T-helper 17 cell (primary cell): ENCODE measurements around the gene TCFL5. TPM values are rescaled to one million over a fixed set of nuclear protein-coding genes. Genes with fewer than 3 reads are reported as not detected.

Experiments used
- ATAC-seq: fragments of 150-1000 bp; cut with Tn5 transposase; 2 replicates; pipeline ENCODE4 v1.10.0; 2021; ENCODE audit warnings: mild to moderate bottlenecking, moderate library complexity
- DNase-seq, 3 donors: peaks; one replicate each; pipeline versions ENCODE4 v3.0.0 to v3.0.0-alpha.2; 2020 to 2021
- H3K9me3 ChIP-seq: one replicate; pipeline ENCODE4 v1.7.0; 2013; ENCODE audit warnings: low read length, mild to moderate bottlenecking; ENCODE audit not compliant: control insufficient read depth, poor library complexity, severe bottlenecking
- H3K27ac Mint-ChIP-seq: one replicate; pipeline ENCODE4 v1.8.0; 2022; ENCODE audit warnings: mild to moderate bottlenecking, moderate library complexity, mixed read lengths
- H3K27me3 Mint-ChIP-seq: one replicate; pipeline ENCODE4 v1.8.0; 2022; ENCODE audit warnings: mixed read lengths
- H3K36me3 Mint-ChIP-seq: one replicate; pipeline ENCODE4 v1.8.0; 2022; ENCODE audit warnings: low read depth, mixed read lengths
- H3K4me1 Mint-ChIP-seq: one replicate; pipeline ENCODE4 v1.8.0; 2022; ENCODE audit warnings: mild to moderate bottlenecking, mixed read lengths
- H3K4me3 Mint-ChIP-seq: one replicate; pipeline ENCODE4 v1.8.0; 2022; ENCODE audit warnings: mild to moderate bottlenecking, moderate library complexity, mixed read lengths
- total RNA-seq, 4 donors: library from RNA in 2 of 4; stranded (reverse) in 2 of 4; gene quantifications; one replicate each; pipeline ENCODE4 v1.2.3 and lab custom pipeline; 2022 to 2026

Gene TCFL5
- total RNA-seq, 2 donors from 2014 or later: 4.4 to 5.0 TPM

GRCh38 chr20:62828511-62829230 lies 33.0 kb downstream of the TCFL5 start:
- DNase-seq (no peak), ATAC-seq (no peak)
- H3K27ac Mint-ChIP-seq: no peak overlapping the region
- peaks cover 2% of the 10 kb centered on the region for H3K4me1 Mint-ChIP-seq
- H3K27me3 Mint-ChIP-seq: no peaks in the 10 kb centered on the region
- H3K4me3 Mint-ChIP-seq: no peak overlapping the region
- no peaks in the 10 kb centered on the region for H3K36me3 Mint-ChIP-seq
- no peaks in the 10 kb centered on the region for H3K9me3 ChIP-seq

- Mint-ChIP-seq H3K27ac (no peak overlapping the region), H3K36me3 (no peaks in the 10 kb centered on the region), H3K27me3 (no peaks in the 10 kb centered on the region), H3K4me1 (peaks cover 2% of the 10 kb centered on the region), H3K4me3 (no peak overlapping the region)
- DNase-seq: no peak
- H3K9me3 ChIP-seq: no peaks in the 10 kb centered on the region
- ATAC-seq: no peak
Measured at GRCh38 chr20:62828051-62828450, 33.6 kb downstream of the TCFL5 start.

GRCh38 chr20:62827311-62828038 lies 34.1 kb downstream of the TCFL5 start:
- DNase-seq: no peak
- no peaks in the 10 kb centered on the region for H3K27me3 Mint-ChIP-seq
- no peak overlapping the region for H3K27ac Mint-ChIP-seq
- ATAC-seq: no peak
- H3K36me3 Mint-ChIP-seq: no peaks in the 10 kb centered on the region
- H3K4me1 Mint-ChIP-seq: peaks cover 6% of the 10 kb centered on the region
- no peak overlapping the region for H3K4me3 Mint-ChIP-seq
- no peaks in the 10 kb centered on the region for H3K9me3 ChIP-seq

GRCh38 chr20:62826646-62827310 lies 34.8 kb downstream of the TCFL5 start:
- DNase-seq: no peak
- Mint-ChIP-seq H3K36me3 (no peaks in the 10 kb centered on the region), H3K4me1 (peaks cover 4% of the 10 kb centered on the region), H3K4me3 (no peak overlapping the region), H3K27ac (no peak overlapping the region), H3K27me3 (no peaks in the 10 kb centered on the region)
- H3K9me3 ChIP-seq: no peaks in the 10 kb centered on the region
- no peak for ATAC-seq

GRCh38 chr20:62825986-62826645 lies 35.5 kb downstream of the TCFL5 start:
- DNase-seq (no peak), ATAC-seq (no peak)
- no peaks in the 10 kb centered on the region for H3K27me3 Mint-ChIP-seq
- H3K36me3 Mint-ChIP-seq: no peaks in the 10 kb centered on the region
- no peak overlapping the region for H3K4me3 Mint-ChIP-seq
- no peaks in the 10 kb centered on the region for H3K9me3 ChIP-seq
- H3K4me1 Mint-ChIP-seq: peaks cover 4% of the 10 kb centered on the region
- no peak overlapping the region for H3K27ac Mint-ChIP-seq

- ATAC-seq (no peak), DNase-seq (no peak)
- H3K27ac Mint-ChIP-seq: no peak overlapping the region
- no peaks in the 10 kb centered on the region for H3K27me3 Mint-ChIP-seq
- no peaks in the 10 kb centered on the region for H3K36me3 Mint-ChIP-seq
- peaks cover 4% of the 10 kb centered on the region for H3K4me1 Mint-ChIP-seq
- no peak overlapping the region for H3K4me3 Mint-ChIP-seq
- H3K9me3 ChIP-seq: no peaks in the 10 kb centered on the region
Measured at GRCh38 chr20:62825333-62825985, 36.2 kb downstream of the TCFL5 start.

GRCh38 chr20:62824476-62825332 lies 36.9 kb downstream of the TCFL5 start:
- ATAC-seq (peak; percentile 80), DNase-seq (peak; percentile 25 to 59 (median 43))
- H3K27me3 Mint-ChIP-seq: no peaks in the 10 kb centered on the region
- no peaks in the 10 kb centered on the region for H3K36me3 Mint-ChIP-seq
- peaks cover 4% of the 10 kb centered on the region for H3K4me1 Mint-ChIP-seq
- no peak overlapping the region for H3K4me3 Mint-ChIP-seq
- H3K9me3 ChIP-seq: no peaks in the 10 kb centered on the region
- no peak overlapping the region for H3K27ac Mint-ChIP-seq

- Mint-ChIP-seq H3K4me3 (no peak overlapping the region), H3K27ac (no peak overlapping the region), H3K27me3 (no peaks in the 10 kb centered on the region), H3K36me3 (no peaks in the 10 kb centered on the region), H3K4me1 (peaks cover 4% of the 10 kb centered on the region)
- ATAC-seq: no peak
- no peak for DNase-seq
- H3K9me3 ChIP-seq: no peaks in the 10 kb centered on the region
Measured at GRCh38 chr20:62823688-62824475, 37.7 kb downstream of the TCFL5 start.

- H3K4me1 Mint-ChIP-seq: peaks cover 4% of the 10 kb centered on the region
- H3K9me3 ChIP-seq: no peaks in the 10 kb centered on the region
- no peak overlapping the region for H3K27ac Mint-ChIP-seq
- no peak overlapping the region for H3K4me3 Mint-ChIP-seq
- no peaks in the 10 kb centered on the region for H3K27me3 Mint-ChIP-seq
- no peak for DNase-seq
- no peaks in the 10 kb centered on the region for H3K36me3 Mint-ChIP-seq
- ATAC-seq: peak; percentile 52
Measured at GRCh38 chr20:62822788-62823651, 38.6 kb downstream of the TCFL5 start.

- ATAC-seq (no peak), DNase-seq (no peak)
- H3K4me3 Mint-ChIP-seq: no peak overlapping the region
- H3K27ac Mint-ChIP-seq: no peak overlapping the region
- no peaks in the 10 kb centered on the region for H3K36me3 Mint-ChIP-seq
- H3K9me3 ChIP-seq: no peaks in the 10 kb centered on the region
- H3K4me1 Mint-ChIP-seq: peaks cover 4% of the 10 kb centered on the region
- no peaks in the 10 kb centered on the region for H3K27me3 Mint-ChIP-seq
Measured at GRCh38 chr20:62822239-62822787, 39.3 kb downstream of the TCFL5 start.

GRCh38 chr20:62821726-62822210 lies 39.9 kb downstream of the TCFL5 start:
- DNase-seq (no peak), ATAC-seq (no peak)

More at GRCh38 chr20:62821726-62822210, 39.9 kb downstream of the TCFL5 start:
- H3K27me3 Mint-ChIP-seq: no peaks in the 10 kb centered on the region
- no peaks in the 10 kb centered on the region for H3K36me3 Mint-ChIP-seq
- no peaks in the 10 kb centered on the region for H3K9me3 ChIP-seq
- H3K4me3 Mint-ChIP-seq: no peak overlapping the region
- peaks cover 4% of the 10 kb centered on the region for H3K4me1 Mint-ChIP-seq
- H3K27ac Mint-ChIP-seq: no peak overlapping the region
